Panc1 (cell line): Measurements from ENCODE around the gene FAM186B. TPM values are rescaled to one million over a fixed set of nuclear protein-coding genes. Genes with fewer than 3 reads are reported as not detected.

Source experiments
- ATAC-seq: fragments of 200-7000 bp; cut with Tn5 transposase; 2 replicates; pipeline ENCODE4 v1.9.1; 2020; ENCODE audit warnings: mild to moderate bottlenecking, moderate library complexity
- BruUV-seq: library from RNA; stranded (reverse); fragments of 400-500 nt; replicated peaks from 2 replicates; lab custom pipeline; 2021; lab: Mats Ljungman, UMichigan
- CTCF ChIA-PET: fragments of 300-600 bp; sonication (Branson Sonifier 250); formaldehyde crosslinking; loops from one replicate; lab custom pipeline; 2022; ENCODE audit warnings: antibody characterized with exemption; lab: Charles Lee
- POLR2A ChIA-PET: fragments of 300-600 bp; sonication (Branson Sonifier 250); formaldehyde crosslinking; loops from one replicate; lab custom pipeline; 2022; ENCODE audit warnings: antibody characterized with exemption; lab: Charles Lee
- DNase-seq: peaks from one replicate; pipeline ENCODE4 v3.0.0-alpha.2; 2010; ENCODE audit warnings: low read depth, low spot score
- H3K27ac ChIP-seq: 2 replicates; pipeline ENCODE4 v1.5.1; 2011; ENCODE audit warnings: mild to moderate bottlenecking, low read length, inconsistent platforms
- H3K27me3 ChIP-seq: fragments of 200-500 bp; sonication (Bioruptor generic); 2 replicates; pipeline ENCODE4 v1.6.0; 2014; ENCODE audit warnings: low read length, inconsistent platforms; ENCODE audit not compliant: control insufficient read depth, insufficient read depth
- H3K36me3 ChIP-seq: fragments of 200-500 bp; sonication (Bioruptor generic); 2 replicates; pipeline ENCODE4 v1.5.1; 2014; ENCODE audit warnings: inconsistent platforms, mild to moderate bottlenecking, low read length, moderate library complexity; ENCODE audit not compliant: control insufficient read depth, insufficient read depth
- H3K4me1 ChIP-seq: 2 replicates; pipeline ENCODE4 v1.5.1; 2011; ENCODE audit warnings: inconsistent platforms, mild to moderate bottlenecking, low read length, moderate library complexity; ENCODE audit not compliant: control insufficient read depth, insufficient read depth
- H3K4me3 ChIP-seq, 2 experiments: 2 replicates each; pipeline ENCODE4 v1.5.1; 2011 to 2012; ENCODE audit warnings: low read depth in 2 of 2, low read length in 2 of 2, mild to moderate bottlenecking in 2 of 2, inconsistent platforms in 1 of 2, moderate library complexity in 1 of 2
- H3K9me3 ChIP-seq: fragments of 200-500 bp; sonication (Bioruptor generic); 2 replicates; pipeline ENCODE4 v1.5.1; 2014; ENCODE audit warnings: low read depth, mild to moderate bottlenecking, inconsistent platforms, low read length, moderate library complexity; ENCODE audit not compliant: control insufficient read depth, insufficient read depth
- POLR2AphosphoS5 ChIP-seq: IDR thresholded peaks from 2 replicates; pipeline ENCODE4 v1.6.1; 2012; ENCODE audit warnings: mild to moderate bottlenecking, low read depth, low read length, moderate library complexity
- REST ChIP-seq, 2 experiments: IDR thresholded peaks; 2 replicates each; pipeline ENCODE4 v1.6.1; 2011 to 2012; ENCODE audit warnings: low read depth in 2 of 2, control low read depth in 1 of 2, low read length in 1 of 2, mild to moderate bottlenecking in 1 of 2, moderate library complexity in 1 of 2; ENCODE audit not compliant: insufficient read depth in 1 of 2
- SIN3A ChIP-seq: IDR thresholded peaks from 2 replicates; pipeline ENCODE4 v1.6.1; 2012; ENCODE audit warnings: low read depth, mild to moderate bottlenecking, low read length, moderate library complexity, borderline replicate concordance; ENCODE audit not compliant: insufficient read depth
- TCF7L2 ChIP-seq: IDR thresholded peaks from 2 replicates; pipeline ENCODE4 v1.6.1; 2011; ENCODE audit warnings: mild to moderate bottlenecking, low read depth, low read length, inconsistent platforms
- in situ Hi-C: cut with HindIII; loops from 2 replicates; pipeline ENCODE4 v1.10.0; 2016; ENCODE audit warnings: low sequenced_read_pairs, low pct_unique_long_range_greater_than_20kb
- intact Hi-C: fragments of 100-400 bp; cut with micrococcal nuclease; formaldehyde crosslinking; loops from one replicate; pipeline ENCODE4 v1.10.0; 2022; ENCODE audit not compliant: unreplicated experiment
- total RNA-seq: library from RNA; stranded (reverse); gene quantifications from one replicate; pipeline ENCODE4 v1.2.1, GENCODE V29; 2021; ENCODE audit not compliant: unreplicated experiment
- TF ChIP-seq, protein P1 (sequence below): fragments of 450-650 bp; IDR thresholded peaks from 2 replicates; pipeline ENCODE4 v1.5.1; 2017; ENCODE audit warnings: mild to moderate bottlenecking

Gene FAM186B
- total RNA-seq, 1 experiment from 2014 or later, result 0.13 TPM

DNA sequence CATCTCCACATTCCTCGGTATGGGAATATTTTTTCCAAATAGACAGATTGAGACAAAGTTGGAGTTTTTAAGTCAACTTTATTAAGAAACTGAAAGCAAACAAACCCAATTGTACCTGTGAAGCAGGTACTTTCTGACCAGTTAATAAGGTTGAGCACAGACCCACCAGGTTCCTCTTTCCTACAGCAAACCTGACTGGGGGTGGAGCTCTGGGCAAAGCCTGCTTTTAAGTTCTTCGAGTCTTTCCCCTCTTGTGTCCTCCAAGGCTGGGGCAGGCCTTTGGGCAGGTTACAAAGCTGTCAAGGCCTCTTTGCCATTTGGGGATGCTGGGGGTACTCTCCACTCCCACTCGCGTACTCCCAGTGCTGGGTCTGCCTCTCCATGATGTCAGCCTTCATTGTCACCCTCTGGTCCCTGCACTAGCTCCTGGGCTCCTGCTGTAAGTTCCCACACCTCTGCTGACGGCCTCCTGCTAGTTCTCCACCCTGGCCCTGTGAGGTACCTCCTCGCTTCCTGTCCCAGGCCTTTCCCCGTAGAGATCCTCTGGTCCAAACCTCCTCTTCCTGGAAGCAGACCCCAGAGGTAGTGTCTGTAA is 63.4 kb downstream of the FAM186B start:
- H3K27ac ChIP-seq, result no peak overlapping the region
- no peak overlapping the region for H3K4me3 ChIP-seq
- no peaks in the 10 kb centered on the region for H3K36me3 ChIP-seq
- TF ChIP-seq TCF7L2 (no peak), SIN3A (no peak), POLR2AphosphoS5 (no peak), REST (IDR thresholded peaks at IDR 0.05; ENCODE audit: insufficient read depth in 1 of 2, low read depth in 2 of 2, low read length in 1 of 2) (no peak)
- TF ChIP-seq, protein P1, sequence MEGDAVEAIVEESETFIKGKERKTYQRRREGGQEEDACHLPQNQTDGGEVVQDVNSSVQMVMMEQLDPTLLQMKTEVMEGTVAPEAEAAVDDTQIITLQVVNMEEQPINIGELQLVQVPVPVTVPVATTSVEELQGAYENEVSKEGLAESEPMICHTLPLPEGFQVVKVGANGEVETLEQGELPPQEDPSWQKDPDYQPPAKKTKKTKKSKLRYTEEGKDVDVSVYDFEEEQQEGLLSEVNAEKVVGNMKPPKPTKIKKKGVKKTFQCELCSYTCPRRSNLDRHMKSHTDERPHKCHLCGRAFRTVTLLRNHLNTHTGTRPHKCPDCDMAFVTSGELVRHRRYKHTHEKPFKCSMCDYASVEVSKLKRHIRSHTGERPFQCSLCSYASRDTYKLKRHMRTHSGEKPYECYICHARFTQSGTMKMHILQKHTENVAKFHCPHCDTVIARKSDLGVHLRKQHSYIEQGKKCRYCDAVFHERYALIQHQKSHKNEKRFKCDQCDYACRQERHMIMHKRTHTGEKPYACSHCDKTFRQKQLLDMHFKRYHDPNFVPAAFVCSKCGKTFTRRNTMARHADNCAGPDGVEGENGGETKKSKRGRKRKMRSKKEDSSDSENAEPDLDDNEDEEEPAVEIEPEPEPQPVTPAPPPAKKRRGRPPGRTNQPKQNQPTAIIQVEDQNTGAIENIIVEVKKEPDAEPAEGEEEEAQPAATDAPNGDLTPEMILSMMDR, result no peak
- no peaks in the 10 kb centered on the region for H3K9me3 ChIP-seq
- ChIA-PET POLR2A (no interaction called here), CTCF (interaction anchor here (0.6 to 0.7 kb wide), 2 partner anchors 192 to 194 kb away, joined by 3 to 4 read pairs; no protein-coding TSS in a partner anchor)
- no TSS peak for BruUV-seq
- ATAC-seq (no peak), DNase-seq (no peak)
- H3K4me1 ChIP-seq, result peaks cover 4% of the 10 kb centered on the region
- in situ Hi-C loops (no loop called here), intact Hi-C loops (no loop called here)
- H3K27me3 ChIP-seq, result peaks cover 7% of the 10 kb centered on the region; the same call in 1 of the 2 replicates

DNA sequence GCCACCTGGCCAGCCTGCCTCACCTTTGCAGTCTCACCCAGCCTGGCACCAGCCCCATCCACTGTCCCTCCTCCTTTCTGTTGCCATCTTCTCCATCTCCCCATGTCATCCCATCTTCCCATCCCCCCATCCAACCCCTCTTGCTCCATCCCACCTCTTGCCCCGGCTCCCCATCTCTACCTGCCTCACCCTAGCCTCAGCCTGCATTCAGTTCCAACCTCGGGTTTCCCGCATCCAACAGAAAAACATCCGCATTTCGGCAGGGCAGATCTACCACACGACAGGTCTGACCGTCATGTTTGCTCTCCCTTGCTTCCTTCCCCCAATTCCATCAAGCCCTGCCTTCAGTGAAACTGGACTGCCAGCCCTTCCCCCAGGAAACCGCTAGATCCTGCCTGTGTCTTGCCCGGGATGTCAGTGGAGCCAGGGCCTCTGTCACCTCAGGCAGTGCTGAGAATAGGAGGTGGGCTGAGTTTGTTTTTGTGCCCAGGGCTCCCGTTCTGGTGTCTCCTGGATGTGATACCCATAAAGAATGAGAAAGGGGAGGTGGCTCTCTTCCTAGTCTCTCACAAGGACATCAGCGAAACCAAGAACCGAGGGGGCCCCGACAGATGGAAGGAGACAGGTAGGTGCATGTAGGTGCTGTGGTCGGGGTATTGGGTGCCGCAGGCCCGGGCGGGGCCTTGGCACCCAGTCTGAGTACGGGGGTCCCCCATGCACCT is 64.1 kb downstream of the FAM186B start:
- TF ChIP-seq, protein P1, result no peak
- no peak for TF ChIP-seq TCF7L2
- TF ChIP-seq POLR2AphosphoS5, result no peak
- TF ChIP-seq SIN3A, result no peak
- no peak for TF ChIP-seq REST (IDR thresholded peaks at IDR 0.05; ENCODE audit: insufficient read depth in 1 of 2, low read depth in 2 of 2, low read length in 1 of 2)
- POLR2A ChIA-PET, result no interaction called here
- Histone ChIP-seq H3K4me1 (peaks cover 4% of the 10 kb centered on the region), H3K36me3 (no peaks in the 10 kb centered on the region), H3K4me3 (no peak overlapping the region), H3K9me3 (no peaks in the 10 kb centered on the region), H3K27me3 (peaks cover 7% of the 10 kb centered on the region; the same call in 1 of the 2 replicates), H3K27ac (no peak overlapping the region)
- ATAC-seq (no peak), DNase-seq (no peak)
- CTCF ChIA-PET, result no interaction called here
- no TSS peak for BruUV-seq
- intact Hi-C loops (no loop called here), in situ Hi-C loops (no loop called here)
